Uterus (tissue), 4 donors: ENCODE measurements around the gene IL9R. TPM values are rescaled to one million over a fixed set of nuclear protein-coding genes. Genes with fewer than 3 reads are reported as not detected.
"Not testable (repeated sequence)": the region's sequence is repeated elsewhere in the genome, so short reads cannot be mapped to it uniquely, and the experiment has no call there.

ENCODE experiments used
- DNase-seq, 2 donors: peaks; one replicate each; pipeline ENCODE4 v3.0.0-alpha.2; 2019 to 2020
- H3K27ac ChIP-seq, 2 donors: fragments of 200-600 bp; sonication (generic); 1 replicate in 1 of 2; 2 replicates in 1 of 2; pipeline ENCODE4 v1.5.1; 2016 to 2018
- H3K27me3 ChIP-seq, 2 donors: fragments of 200-600 bp; sonication (generic); one replicate each; pipeline ENCODE4 v1.5.1; 2018 to 2019; ENCODE audit warnings: control low read depth in 1 of 2
- H3K36me3 ChIP-seq, 2 donors: fragments of 200-600 bp; sonication (generic); one replicate each; pipeline ENCODE4 v1.5.1; 2019; ENCODE audit warnings: control low read depth in 1 of 2
- H3K4me1 ChIP-seq, 2 donors: fragments of 200-600 bp; sonication (generic); one replicate each; pipeline ENCODE4 v1.5.1; 2018 to 2019; ENCODE audit warnings: control low read depth in 1 of 2
- H3K4me3 ChIP-seq, 2 donors: fragments of 200-600 bp; sonication (generic); 1 replicate in 1 of 2; 2 replicates in 1 of 2; pipeline ENCODE4 v1.5.1; 2018 to 2019; ENCODE audit warnings: mild to moderate bottlenecking in 1 of 2
- H3K9me3 ChIP-seq, 2 donors: fragments of 200-600 bp; sonication (generic); one replicate each; pipeline ENCODE4 v1.5.1; 2019; ENCODE audit warnings: control low read depth in 1 of 2
- intact Hi-C: fragments of 100-400 bp; cut with DNase I; formaldehyde crosslinking; loops from one replicate; pipeline ENCODE4 v1.15.1; 2023; ENCODE audit warnings: low total_unique reads
- total RNA-seq, 4 donors: library from RNA; depleted of rRNA in 3 of 4; stranded (reverse); fragments of >200 nt in 3 of 4; gene quantifications; one replicate each; pipeline versions ENCODE4 v1.1.0 to v1.2.4, GENCODE V29; 2014 to 2023
- donor health status: DM: yes; HTN: yes; CAD: no.

IL9R gene
- total RNA-seq, 4 donors from 2014 or later = 0.14 TPM; not detected in 3

DNA sequence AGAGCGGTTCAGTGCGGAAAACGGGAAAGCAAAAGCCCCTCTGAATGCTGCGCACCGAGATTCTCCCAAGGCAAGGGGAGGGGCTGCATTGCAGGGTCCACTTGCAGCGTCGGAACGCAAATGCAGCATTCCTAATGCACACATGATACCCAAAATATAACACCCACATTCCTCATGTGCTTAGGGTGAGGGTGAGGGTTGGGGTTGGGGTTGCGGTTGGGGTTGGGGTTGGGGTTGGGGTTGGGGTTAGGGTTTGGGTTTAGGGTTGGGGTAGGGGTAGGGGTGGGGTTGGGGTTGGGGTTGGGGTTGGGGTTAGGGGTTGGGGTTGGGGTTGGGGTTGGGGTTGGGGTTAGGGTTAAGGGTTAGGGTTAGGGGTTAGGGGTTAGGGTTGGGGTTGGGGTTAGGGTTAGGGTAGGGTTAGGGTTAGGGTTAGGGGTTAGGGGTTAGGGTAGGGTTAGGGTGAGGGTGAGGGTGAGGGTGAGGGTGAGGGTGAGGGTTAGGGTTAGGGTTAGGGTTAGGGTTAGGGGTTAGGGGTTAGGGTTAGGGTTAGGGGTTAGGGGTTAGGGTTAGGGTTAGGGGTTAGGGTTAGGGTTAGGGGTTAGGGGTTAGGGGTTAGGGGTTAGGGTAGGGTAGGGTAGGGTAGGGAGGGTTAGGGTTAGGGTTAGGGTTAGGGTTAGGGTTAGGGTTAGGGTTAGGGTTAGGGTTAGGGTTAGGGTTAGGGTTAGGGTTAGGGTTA is 32.4 kb downstream of the IL9R start:
- H3K4me1 ChIP-seq, H3K27ac ChIP-seq, H3K4me3 ChIP-seq, intact Hi-C loops, H3K36me3 ChIP-seq, H3K9me3 ChIP-seq, H3K27me3 ChIP-seq, DNase-seq: not testable (repeated sequence)

DNA sequence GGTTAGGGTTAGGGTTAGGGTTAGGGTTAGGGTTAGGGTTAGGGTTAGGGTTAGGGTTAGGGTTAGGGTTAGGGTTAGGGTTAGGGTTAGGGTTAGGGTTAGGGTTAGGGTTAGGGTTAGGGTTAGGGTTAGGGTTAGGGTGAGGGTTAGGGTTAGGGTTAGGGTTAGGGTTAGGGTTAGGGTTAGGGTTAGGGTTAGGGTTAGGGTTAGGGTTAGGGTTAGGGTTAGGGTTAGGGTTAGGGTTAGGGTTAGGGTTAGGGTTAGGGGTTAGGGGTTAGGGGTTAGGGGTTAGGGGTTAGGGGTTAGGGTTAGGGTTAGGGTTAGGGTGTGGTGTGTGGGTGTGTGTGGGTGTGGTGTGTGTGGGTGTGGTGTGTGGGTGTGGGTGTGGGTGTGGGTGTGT is 33.0 kb downstream of the IL9R start:
- DNase-seq, H3K9me3 ChIP-seq, H3K36me3 ChIP-seq, H3K4me3 ChIP-seq, H3K4me1 ChIP-seq, intact Hi-C loops, H3K27ac ChIP-seq, H3K27me3 ChIP-seq: not testable (repeated sequence)

Other genes with a start within 250 kb of the IL9R start
- gene VAMP7, start 116.4 kb upstream of the IL9R start, total RNA-seq = 10 to 100 TPM; 23.2 to 38.9 (median 34.5) TPM